PC-3 (cell line): ENCODE measurements around the gene SLC25A12.

ENCODE experiments used
- EZH2phosphoT487 ChIP-seq: fragments of 300-600 bp; sonication (generic); IDR thresholded peaks from 2 replicates; pipeline ENCODE4 v1.6.1; 2018; ENCODE audit warnings: mild to moderate bottlenecking, antibody characterized with exemption, low read length, borderline replicate concordance
- TF ChIP-seq, protein P1 (sequence below): fragments of 300-600 bp; sonication (generic); conservative IDR thresholded peaks from 2 replicates; pipeline ENCODE4 v1.5.1; 2017; ENCODE audit warnings: antibody characterized with exemption, low read depth, mild to moderate bottlenecking, low read length

DNA sequence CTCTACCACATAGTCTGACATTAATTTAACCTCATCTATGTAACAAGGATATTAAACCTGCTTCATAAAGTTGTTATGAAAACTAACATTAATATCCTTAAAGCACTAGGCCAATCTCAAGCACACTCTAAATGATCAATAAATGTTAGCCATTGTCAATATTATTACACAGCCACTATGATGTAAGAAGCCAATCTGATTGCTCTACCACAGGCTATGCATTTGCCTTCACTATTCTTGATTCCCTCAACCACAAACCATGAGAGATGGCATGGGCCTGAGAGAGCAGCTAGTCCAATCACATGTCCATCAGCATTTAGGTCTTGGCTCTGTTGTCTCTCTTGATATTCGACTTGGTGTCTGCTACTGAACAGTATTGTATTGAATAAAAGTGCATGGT, 4.2 kb downstream of the SLC25A12 start:
- TF ChIP-seq, protein P1, sequence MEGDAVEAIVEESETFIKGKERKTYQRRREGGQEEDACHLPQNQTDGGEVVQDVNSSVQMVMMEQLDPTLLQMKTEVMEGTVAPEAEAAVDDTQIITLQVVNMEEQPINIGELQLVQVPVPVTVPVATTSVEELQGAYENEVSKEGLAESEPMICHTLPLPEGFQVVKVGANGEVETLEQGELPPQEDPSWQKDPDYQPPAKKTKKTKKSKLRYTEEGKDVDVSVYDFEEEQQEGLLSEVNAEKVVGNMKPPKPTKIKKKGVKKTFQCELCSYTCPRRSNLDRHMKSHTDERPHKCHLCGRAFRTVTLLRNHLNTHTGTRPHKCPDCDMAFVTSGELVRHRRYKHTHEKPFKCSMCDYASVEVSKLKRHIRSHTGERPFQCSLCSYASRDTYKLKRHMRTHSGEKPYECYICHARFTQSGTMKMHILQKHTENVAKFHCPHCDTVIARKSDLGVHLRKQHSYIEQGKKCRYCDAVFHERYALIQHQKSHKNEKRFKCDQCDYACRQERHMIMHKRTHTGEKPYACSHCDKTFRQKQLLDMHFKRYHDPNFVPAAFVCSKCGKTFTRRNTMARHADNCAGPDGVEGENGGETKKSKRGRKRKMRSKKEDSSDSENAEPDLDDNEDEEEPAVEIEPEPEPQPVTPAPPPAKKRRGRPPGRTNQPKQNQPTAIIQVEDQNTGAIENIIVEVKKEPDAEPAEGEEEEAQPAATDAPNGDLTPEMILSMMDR = no peak
- no peak for TF ChIP-seq EZH2phosphoT487
